HCT116 (cell line): ENCODE measurements around the gene TMEM11. TPM values are rescaled to one million over a fixed set of nuclear protein-coding genes. Genes with fewer than 3 reads are reported as not detected.

Experiments used
- ATAC-seq: fragments of 200-7000 bp; cut with Tn5 transposase; 2 replicates; pipeline ENCODE4 v1.9.1; 2020; ENCODE audit warnings: mild to moderate bottlenecking, moderate library complexity
- BruUV-seq: library from RNA; stranded (reverse); fragments of 400-500 nt; replicated peaks from 2 replicates; lab custom pipeline; 2021; lab: Mats Ljungman, UMichigan
- CTCF ChIA-PET: fragments of 300-600 bp; sonication (Branson Sonifier 250); formaldehyde crosslinking; loops from one replicate; lab custom pipeline; 2021; ENCODE audit warnings: antibody characterized with exemption; lab: Charles Lee
- POLR2A ChIA-PET: fragments of 300-600, 350-600 bp; sonication (Branson Sonifier 250); formaldehyde crosslinking; loops from one replicate; lab custom pipeline; 2021; ENCODE audit warnings: antibody characterized with exemption; lab: Charles Lee
- RAD21 ChIA-PET, 2 experiments: fragments of 300-600 bp; sonication (Branson Sonifier 250); formaldehyde crosslinking; loops; one replicate each; lab custom pipeline; 2023; ENCODE audit warnings: low total read pairs in 2 of 2; ENCODE audit not compliant: uncharacterized antibody in 2 of 2, unreplicated experiment in 2 of 2, low non-redundant PET in 1 of 2; lab: Charles Lee
- DNase-seq: peaks from one replicate; pipeline ENCODE4 v3.0.0-alpha.2; 2010; ENCODE audit warnings: low read depth, low spot score
- H2AFZ ChIP-seq: fragments of 200-600 bp; shearing (Covaris generic), sonication (generic); 2 replicates; pipeline ENCODE4 v1.6.1; 2017; ENCODE audit warnings: low read depth, mixed run types, mixed read lengths, antibody characterized with exemption, low read length; ENCODE audit not compliant: poor library complexity, severe bottlenecking
- H3K27ac ChIP-seq: 2 replicates; pipeline ENCODE4 v1.5.1; 2012; ENCODE audit warnings: low read depth, low read length
- H3K27me3 ChIP-seq: fragments of 200-600 bp; sonication (generic); 2 replicates; pipeline ENCODE4 v1.6.1; 2016; ENCODE audit warnings: mixed run types, low read length, mixed read lengths; ENCODE audit not compliant: insufficient read depth
- H3K36me3 ChIP-seq, 2 experiments: fragments of 200-500 bp in 1 of 2; fragments of 200-600 bp in 1 of 2; sonication (Bioruptor generic) in 1 of 2; sonication (generic) in 1 of 2; 2 replicates each; pipeline versions ENCODE4 v1.5.1 to v1.6.1; 2014 to 2016; ENCODE audit warnings: low read length in 2 of 2, inconsistent platforms in 1 of 2, mixed read lengths in 1 of 2, mixed run types in 1 of 2; ENCODE audit not compliant: insufficient read depth in 2 of 2, control insufficient read depth in 1 of 2
- H3K4me1 ChIP-seq, 2 experiments: fragments of 200-600 bp in 1 of 2; sonication (generic) in 1 of 2; 2 replicates each; pipeline versions ENCODE4 v1.5.1 to v1.6.1; 2012 to 2017; ENCODE audit warnings: low read length in 2 of 2, inconsistent platforms in 1 of 2, mild to moderate bottlenecking in 1 of 2, mixed read lengths in 1 of 2, mixed run types in 1 of 2, moderate library complexity in 1 of 2; ENCODE audit not compliant: insufficient read depth in 2 of 2, control insufficient read depth in 1 of 2
- H3K4me2 ChIP-seq: fragments of 200-600 bp; sonication (generic); 2 replicates; pipeline ENCODE4 v1.6.1; 2017; ENCODE audit warnings: mixed run types, low read length, mixed read lengths
- H3K4me3 ChIP-seq, 2 experiments: fragments of 200-600 bp in 1 of 2; sonication (generic) in 1 of 2; replicated peaks in 1 of 2; 2 replicates each; pipeline ENCODE4 v1.5.1; 2011 to 2016; ENCODE audit warnings: low read length in 2 of 2, control low read depth in 1 of 2, low read depth in 1 of 2, mild to moderate bottlenecking in 1 of 2, mixed read lengths in 1 of 2, mixed run types in 1 of 2
- H3K79me2 ChIP-seq: fragments of 200-600 bp; sonication (generic); 2 replicates; pipeline ENCODE4 v1.6.1; 2017; ENCODE audit warnings: mild to moderate bottlenecking, mixed run types, low read length, moderate library complexity, mixed read lengths; ENCODE audit not compliant: insufficient read depth
- H3K9ac ChIP-seq: fragments of 200-600 bp; sonication (generic); 2 replicates; pipeline ENCODE4 v1.6.1; 2016; ENCODE audit warnings: low read length, mixed read lengths
- H3K9me2 ChIP-seq: fragments of 200-600 bp; sonication (generic), shearing (Covaris generic); 2 replicates; pipeline ENCODE4 v1.6.1; 2017; ENCODE audit warnings: mixed run types, mild to moderate bottlenecking, moderate library complexity; ENCODE audit not compliant: insufficient read depth
- H3K9me3 ChIP-seq, 2 experiments: fragments of 200-500 bp in 1 of 2; fragments of 200-600 bp in 1 of 2; sonication (Bioruptor generic) in 1 of 2; sonication (generic) in 1 of 2; 2 replicates each; pipeline ENCODE4 v1.6.1; 2014 to 2017; ENCODE audit warnings: low read length in 2 of 2, mixed read lengths in 2 of 2, inconsistent platforms in 1 of 2, low read depth in 1 of 2, mild to moderate bottlenecking in 1 of 2, mixed run types in 1 of 2, moderate library complexity in 1 of 2; ENCODE audit not compliant: control insufficient read depth in 1 of 2, insufficient read depth in 1 of 2
- H4K20me1 ChIP-seq: fragments of 200-600 bp; sonication (generic), shearing (Covaris generic); 2 replicates; pipeline ENCODE4 v1.6.1; 2017; ENCODE audit warnings: mixed run types, mild to moderate bottlenecking, moderate library complexity; ENCODE audit not compliant: insufficient read depth
- ATF3 ChIP-seq: IDR thresholded peaks from 2 replicates; pipeline ENCODE4 v1.6.1; 2012
- CBX3 ChIP-seq: IDR thresholded peaks from 2 replicates; pipeline ENCODE4 v1.6.1; 2012; ENCODE audit warnings: low read depth
- CEBPB ChIP-seq: IDR thresholded peaks from 2 replicates; pipeline ENCODE4 v1.6.1; 2012; ENCODE audit warnings: low read depth
- CTCF ChIP-seq, 3 experiments: fragments of 200-600 bp in 1 of 3; sonication (generic) in 1 of 3; IDR thresholded peaks in 2 of 3; conservative IDR thresholded peaks in 1 of 3; 2 replicates each; pipeline ENCODE4 v1.5.1; 2012 to 2017; ENCODE audit warnings: low read depth in 2 of 3, low read length in 2 of 3, antibody characterized with exemption in 1 of 3, borderline replicate concordance in 1 of 3, control low read depth in 1 of 3, mild to moderate bottlenecking in 1 of 3, mixed read lengths in 1 of 3, mixed run types in 1 of 3, moderate library complexity in 1 of 3; ENCODE audit not compliant: insufficient read depth in 1 of 3
- ELF1 ChIP-seq: IDR thresholded peaks from 2 replicates; pipeline ENCODE4 v1.6.1; 2012; ENCODE audit warnings: low read depth, borderline replicate concordance
- FOSL1 ChIP-seq: IDR thresholded peaks from 2 replicates; pipeline ENCODE4 v1.6.1; 2012; ENCODE audit warnings: low read depth
- JUND ChIP-seq: IDR thresholded peaks from 2 replicates; pipeline ENCODE4 v1.6.1; 2012
- MAX ChIP-seq: IDR thresholded peaks from 2 replicates; pipeline ENCODE4 v1.6.1; 2012
- POLR2A ChIP-seq: IDR thresholded peaks from 2 replicates; pipeline ENCODE4 v1.7.0; 2011; ENCODE audit warnings: borderline replicate concordance; ENCODE audit not compliant: insufficient read depth, insufficient read length; ENCODE audit errors: extremely low read depth
- POLR2AphosphoS5 ChIP-seq: IDR thresholded peaks from 2 replicates; pipeline ENCODE4 v1.6.1; 2011; ENCODE audit warnings: mild to moderate bottlenecking, low read depth, low read length, moderate library complexity
- RAD21 ChIP-seq: IDR thresholded peaks from 2 replicates; pipeline ENCODE4 v1.6.1; 2012; ENCODE audit warnings: low read depth, mild to moderate bottlenecking
- REST ChIP-seq: IDR thresholded peaks from 2 replicates; pipeline ENCODE4 v1.6.1; 2012; ENCODE audit warnings: low read depth
- SIN3A ChIP-seq: IDR thresholded peaks from 2 replicates; pipeline ENCODE4 v1.6.1; 2012; ENCODE audit warnings: low read depth
- SRF ChIP-seq: IDR thresholded peaks from 2 replicates; pipeline ENCODE4 v1.6.1; 2012; ENCODE audit warnings: low read depth
- TCF7L2 ChIP-seq: IDR thresholded peaks from 2 replicates; pipeline ENCODE4 v1.7.0; 2011; ENCODE audit warnings: borderline replicate concordance, inconsistent platforms; ENCODE audit not compliant: insufficient read depth, insufficient read length; ENCODE audit errors: extremely low read depth
- ZBTB33 ChIP-seq: IDR thresholded peaks from 2 replicates; pipeline ENCODE4 v1.6.1; 2011; ENCODE audit warnings: mild to moderate bottlenecking, low read length, moderate library complexity; ENCODE audit not compliant: insufficient replicate concordance; ENCODE audit errors: extremely low read depth
- ZFX ChIP-seq: fragments of 450-650 bp; IDR thresholded peaks from 2 replicates; pipeline ENCODE4 v1.6.1; 2017
- ZNF274 ChIP-seq: fragments of 200-500 bp; sonication (Bioruptor generic); IDR thresholded peaks from 2 replicates; pipeline ENCODE4 v1.6.1; 2014; ENCODE audit warnings: mild to moderate bottlenecking, low read depth, low read length, inconsistent platforms
- intact Hi-C: fragments of 100-400 bp; cut with micrococcal nuclease; formaldehyde crosslinking; loops from 2 replicates; pipeline ENCODE4 v1.10.0; 2022
- total RNA-seq: library from RNA; stranded (reverse); gene quantifications from one replicate; pipeline ENCODE4 v1.2.1, GENCODE V29; 2021; ENCODE audit not compliant: unreplicated experiment

Gene TMEM11
- total RNA-seq, 1 experiment from 2014 or later, result 31.0 TPM

- DNase-seq (no peak), ATAC-seq (no peak)
- Histone ChIP-seq H3K9me2 (no peaks in the 10 kb centered on the region), H3K27ac (no peak overlapping the region), H3K27me3 (no peaks in the 10 kb centered on the region), H3K9ac (no peak overlapping the region), H4K20me1 (no peaks in the 10 kb centered on the region), H2AFZ (no peak overlapping the region), H3K4me3 (no peak overlapping the region), H3K4me2 (no peak overlapping the region), H3K9me3 (no peaks in the 10 kb centered on the region), H3K79me2 (peaks cover 69% of the 10 kb centered on the region), H3K4me1 (no peaks in the 10 kb centered on the region), H3K36me3 (peaks cover 2 to 16% of the 10 kb centered on the region in 2 experiments)
- CTCF ChIA-PET, result no interaction called here
- POLR2A ChIA-PET, result no interaction called here
- RAD21 ChIA-PET, result no interaction called here
- TF ChIP-seq SRF, result no peak
- no peak for TF ChIP-seq TCF7L2
- no peak for TF ChIP-seq CTCF (IDR thresholded peaks at IDR 0.05 in 2 of 3, conservative IDR thresholded peaks at IDR 0.05 in 1 of 3; ENCODE audit: borderline replicate concordance in 1 of 3, insufficient read depth in 1 of 3, low read depth in 2 of 3, low read length in 2 of 3)
- no peak for TF ChIP-seq ZBTB33
- no peak for TF ChIP-seq ZNF274
- TF ChIP-seq ATF3, result no peak
- no peak for TF ChIP-seq FOSL1
- TF ChIP-seq JUND, result no peak
- no peak for TF ChIP-seq CEBPB
- TF ChIP-seq MAX, result no peak
- TF ChIP-seq ZFX, result no peak
- TF ChIP-seq SIN3A, result no peak
- TF ChIP-seq REST, result no peak
- TF ChIP-seq RAD21, result no peak
- TF ChIP-seq CBX3, result no peak
- no peak for TF ChIP-seq ELF1
- no peak for TF ChIP-seq POLR2A
- TF ChIP-seq POLR2AphosphoS5, result no peak
- intact Hi-C loops, result no loop called here
- BruUV-seq, result no TSS peak
Observed at GRCh38 chr17:21199311-21199710, 14.7 kb downstream of the TMEM11 start.
